A673 (cell line): ENCODE data around the gene SHROOM4.

Experiments used
- CTCF ChIP-seq: fragments of 300-800, 200-600 bp; sonication (generic); conservative IDR thresholded peaks from 2 replicates; pipeline ENCODE4 v1.5.1; 2017; ENCODE audit warnings: low read depth, mild to moderate bottlenecking, antibody characterized with exemption, low read length, moderate library complexity, mixed read lengths
- EZH2 ChIP-seq: fragments of 200-600 bp; sonication (generic); IDR thresholded peaks from 2 replicates; pipeline ENCODE4 v1.6.1; 2017; ENCODE audit warnings: borderline replicate concordance, low read depth, mild to moderate bottlenecking, mixed read lengths, antibody characterized with exemption, low read length; ENCODE audit not compliant: poor library complexity, severe bottlenecking

GRCh38 chrX:50704360-50704759 lies 109.6 kb downstream of the SHROOM4 start:
- TF ChIP-seq EZH2 (no peak), CTCF (no peak)
